Liver (tissue), 2 donors: ENCODE data around the gene SCAMP4.

ENCODE experiments used
- CTCF ChIP-seq: fragments of 150-350 bp; IDR thresholded peaks from 2 replicates; pipeline ENCODE4 v1.5.1; 2017; ENCODE audit warnings: improper control_type of control experiment, low read depth, low read length; ENCODE audit not compliant: missing input control
- TF ChIP-seq, protein P1 (sequence below): IDR thresholded peaks from 2 replicates; pipeline ENCODE4 v1.6.1; 2016; ENCODE audit warnings: antibody characterized with exemption, mild to moderate bottlenecking
- donor health status: healthy.

- TF ChIP-seq CTCF, result no peak
- TF ChIP-seq, protein P1, sequence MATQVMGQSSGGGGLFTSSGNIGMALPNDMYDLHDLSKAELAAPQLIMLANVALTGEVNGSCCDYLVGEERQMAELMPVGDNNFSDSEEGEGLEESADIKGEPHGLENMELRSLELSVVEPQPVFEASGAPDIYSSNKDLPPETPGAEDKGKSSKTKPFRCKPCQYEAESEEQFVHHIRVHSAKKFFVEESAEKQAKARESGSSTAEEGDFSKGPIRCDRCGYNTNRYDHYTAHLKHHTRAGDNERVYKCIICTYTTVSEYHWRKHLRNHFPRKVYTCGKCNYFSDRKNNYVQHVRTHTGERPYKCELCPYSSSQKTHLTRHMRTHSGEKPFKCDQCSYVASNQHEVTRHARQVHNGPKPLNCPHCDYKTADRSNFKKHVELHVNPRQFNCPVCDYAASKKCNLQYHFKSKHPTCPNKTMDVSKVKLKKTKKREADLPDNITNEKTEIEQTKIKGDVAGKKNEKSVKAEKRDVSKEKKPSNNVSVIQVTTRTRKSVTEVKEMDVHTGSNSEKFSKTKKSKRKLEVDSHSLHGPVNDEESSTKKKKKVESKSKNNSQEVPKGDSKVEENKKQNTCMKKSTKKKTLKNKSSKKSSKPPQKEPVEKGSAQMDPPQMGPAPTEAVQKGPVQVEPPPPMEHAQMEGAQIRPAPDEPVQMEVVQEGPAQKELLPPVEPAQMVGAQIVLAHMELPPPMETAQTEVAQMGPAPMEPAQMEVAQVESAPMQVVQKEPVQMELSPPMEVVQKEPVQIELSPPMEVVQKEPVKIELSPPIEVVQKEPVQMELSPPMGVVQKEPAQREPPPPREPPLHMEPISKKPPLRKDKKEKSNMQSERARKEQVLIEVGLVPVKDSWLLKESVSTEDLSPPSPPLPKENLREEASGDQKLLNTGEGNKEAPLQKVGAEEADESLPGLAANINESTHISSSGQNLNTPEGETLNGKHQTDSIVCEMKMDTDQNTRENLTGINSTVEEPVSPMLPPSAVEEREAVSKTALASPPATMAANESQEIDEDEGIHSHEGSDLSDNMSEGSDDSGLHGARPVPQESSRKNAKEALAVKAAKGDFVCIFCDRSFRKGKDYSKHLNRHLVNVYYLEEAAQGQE, result no peak
These were observed 5.9 kb downstream of the SCAMP4 start for GRCh38 chr19:1911098-1911497.
